Vagina (tissue), 2 donors: ENCODE results near the gene C7orf33. TPM values are rescaled to one million over a fixed set of nuclear protein-coding genes. Genes with fewer than 3 reads are reported as not detected.

ENCODE experiments used
- DNase-seq, 2 donors: peaks; one replicate each; pipeline ENCODE4 v3.0.0-alpha.2; 2017; ENCODE audit errors: extremely low spot score in 2 of 2
- H3K27ac ChIP-seq: fragments of 200-600 bp; sonication (generic); one replicate; pipeline ENCODE4 v1.5.1; 2019
- H3K27me3 ChIP-seq: fragments of 200-600 bp; sonication (generic); one replicate; pipeline ENCODE4 v1.5.1; 2019
- H3K36me3 ChIP-seq, 2 donors: fragments of 200-600 bp; sonication (generic); one replicate each; pipeline ENCODE4 v1.5.1; 2017 to 2019
- H3K4me1 ChIP-seq: fragments of 200-600 bp; sonication (generic); one replicate; pipeline ENCODE4 v1.5.1; 2019
- H3K4me3 ChIP-seq, 2 donors: fragments of 200-600 bp; sonication (generic); 1 replicate in 1 of 2; 2 replicates in 1 of 2; pipeline ENCODE4 v1.5.1; 2016 to 2019
- H3K9me3 ChIP-seq: fragments of 200-600 bp; sonication (generic); one replicate; pipeline ENCODE4 v1.5.1; 2019
- POLR2A ChIP-seq, 2 donors: fragments of 450-650 bp; IDR thresholded peaks; one replicate each; pipeline ENCODE4 v1.6.1; 2017; ENCODE audit warnings: antibody characterized with exemption in 2 of 2, mild to moderate bottlenecking in 2 of 2, moderate library complexity in 2 of 2
- POLR2AphosphoS5 ChIP-seq, 2 donors: sonication (generic); formaldehyde crosslinking; IDR thresholded peaks; one replicate each; pipeline ENCODE4 v1.9.0; 2017; ENCODE audit warnings: antibody characterized with exemption in 2 of 2, mild to moderate bottlenecking in 2 of 2, low read depth in 1 of 2; ENCODE audit not compliant: insufficient read depth in 1 of 2
- intact Hi-C: fragments of 100-400 bp; cut with DNase I; formaldehyde crosslinking; loops from one replicate; pipeline ENCODE4 v1.15.1; 2023
- total RNA-seq: library from RNA; depleted of rRNA; stranded (reverse); fragments of >200 nt; gene quantifications from one replicate; pipeline ENCODE4 v1.2.3, GENCODE V29; 2016
- TF ChIP-seq, protein P1 (sequence below), 3 experiments: fragments of 450-650 bp in 2 of 3; fragments of 200-600 bp in 1 of 3; sonication (generic) in 1 of 3; IDR thresholded peaks; one replicate each; pipeline ENCODE4 v1.5.1; 2017 to 2019; ENCODE audit warnings: antibody characterized with exemption in 3 of 3, mild to moderate bottlenecking in 2 of 3, moderate library complexity in 2 of 3

C7orf33 gene
- total RNA-seq, 1 donor from 2014 or later: not detected

DNA sequence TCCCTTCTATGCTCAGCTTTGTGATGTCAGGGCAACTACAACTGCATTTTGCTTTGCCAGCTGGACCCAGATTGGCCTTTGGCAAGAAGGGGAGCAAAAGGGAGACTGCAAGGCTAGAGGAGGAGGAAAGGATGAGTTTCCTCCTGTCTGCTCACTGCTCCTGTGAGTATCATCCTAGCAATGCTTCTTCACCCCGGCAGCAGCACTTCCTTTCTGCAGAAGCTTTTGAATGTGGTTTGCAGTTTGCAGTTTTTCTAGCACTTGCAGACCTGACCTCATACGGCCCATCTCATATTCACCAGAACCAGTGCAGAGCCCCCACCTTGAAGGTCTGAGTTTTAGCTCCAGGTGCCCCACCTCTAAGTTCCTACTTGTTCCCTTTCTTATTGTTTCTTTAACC is 14.8 kb downstream of the C7orf33 start:
- DNase-seq: no peak
- TF ChIP-seq POLR2AphosphoS5 (IDR thresholded peaks at IDR 0.05; ENCODE audit: insufficient read depth in 1 of 2, low read depth in 1 of 2) (no peak), POLR2A (IDR thresholded peaks at IDR 0.05) (no peak)
- TF ChIP-seq, protein P1, sequence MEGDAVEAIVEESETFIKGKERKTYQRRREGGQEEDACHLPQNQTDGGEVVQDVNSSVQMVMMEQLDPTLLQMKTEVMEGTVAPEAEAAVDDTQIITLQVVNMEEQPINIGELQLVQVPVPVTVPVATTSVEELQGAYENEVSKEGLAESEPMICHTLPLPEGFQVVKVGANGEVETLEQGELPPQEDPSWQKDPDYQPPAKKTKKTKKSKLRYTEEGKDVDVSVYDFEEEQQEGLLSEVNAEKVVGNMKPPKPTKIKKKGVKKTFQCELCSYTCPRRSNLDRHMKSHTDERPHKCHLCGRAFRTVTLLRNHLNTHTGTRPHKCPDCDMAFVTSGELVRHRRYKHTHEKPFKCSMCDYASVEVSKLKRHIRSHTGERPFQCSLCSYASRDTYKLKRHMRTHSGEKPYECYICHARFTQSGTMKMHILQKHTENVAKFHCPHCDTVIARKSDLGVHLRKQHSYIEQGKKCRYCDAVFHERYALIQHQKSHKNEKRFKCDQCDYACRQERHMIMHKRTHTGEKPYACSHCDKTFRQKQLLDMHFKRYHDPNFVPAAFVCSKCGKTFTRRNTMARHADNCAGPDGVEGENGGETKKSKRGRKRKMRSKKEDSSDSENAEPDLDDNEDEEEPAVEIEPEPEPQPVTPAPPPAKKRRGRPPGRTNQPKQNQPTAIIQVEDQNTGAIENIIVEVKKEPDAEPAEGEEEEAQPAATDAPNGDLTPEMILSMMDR (IDR thresholded peaks at IDR 0.05): no peak
- H3K27me3 ChIP-seq: no peaks in the 10 kb centered on the region
- H3K27ac ChIP-seq: no peak overlapping the region
- intact Hi-C loops: no loop called here
- H3K4me3 ChIP-seq: no peak overlapping the region
- H3K9me3 ChIP-seq: no peaks in the 10 kb centered on the region
- no peaks in the 10 kb centered on the region for H3K4me1 ChIP-seq
- no peaks in the 10 kb centered on the region for H3K36me3 ChIP-seq

DNA sequence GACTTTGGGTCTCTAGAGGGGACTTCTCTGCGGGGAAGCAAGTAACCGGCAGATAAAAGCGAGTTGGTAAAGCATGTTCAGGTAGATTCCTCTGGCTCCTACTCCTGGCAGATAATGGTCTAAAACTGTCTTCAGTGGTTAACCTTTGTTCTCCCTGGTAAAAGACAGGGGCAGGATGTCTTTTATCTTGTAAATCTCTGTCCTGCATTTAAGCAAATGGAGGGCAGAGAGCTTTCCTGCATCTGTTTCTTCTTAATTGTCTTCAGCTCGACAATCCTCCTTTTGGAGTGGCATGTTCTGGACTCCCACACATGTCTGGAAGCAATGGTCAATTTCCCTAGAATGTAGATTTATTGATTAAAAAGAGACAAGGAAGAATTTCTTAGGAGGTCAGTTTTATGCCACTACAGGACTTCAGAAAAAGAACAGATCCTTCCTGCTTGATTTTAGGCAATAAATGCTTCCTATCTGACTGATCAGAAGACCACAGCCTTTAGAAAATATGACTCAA is 16.6 kb downstream of the C7orf33 start:
- intact Hi-C loops: no loop called here
- Histone ChIP-seq H3K9me3 (no peaks in the 10 kb centered on the region), H3K4me1 (no peaks in the 10 kb centered on the region), H3K27me3 (no peaks in the 10 kb centered on the region), H3K27ac (no peak overlapping the region), H3K36me3 (no peaks in the 10 kb centered on the region), H3K4me3 (no peak overlapping the region)
- no peak for DNase-seq
- TF ChIP-seq POLR2A (IDR thresholded peaks at IDR 0.05) (no peak), POLR2AphosphoS5 (IDR thresholded peaks at IDR 0.05; ENCODE audit: insufficient read depth in 1 of 2, low read depth in 1 of 2) (no peak)
- TF ChIP-seq, protein P1 (IDR thresholded peaks at IDR 0.05): no peak

DNA sequence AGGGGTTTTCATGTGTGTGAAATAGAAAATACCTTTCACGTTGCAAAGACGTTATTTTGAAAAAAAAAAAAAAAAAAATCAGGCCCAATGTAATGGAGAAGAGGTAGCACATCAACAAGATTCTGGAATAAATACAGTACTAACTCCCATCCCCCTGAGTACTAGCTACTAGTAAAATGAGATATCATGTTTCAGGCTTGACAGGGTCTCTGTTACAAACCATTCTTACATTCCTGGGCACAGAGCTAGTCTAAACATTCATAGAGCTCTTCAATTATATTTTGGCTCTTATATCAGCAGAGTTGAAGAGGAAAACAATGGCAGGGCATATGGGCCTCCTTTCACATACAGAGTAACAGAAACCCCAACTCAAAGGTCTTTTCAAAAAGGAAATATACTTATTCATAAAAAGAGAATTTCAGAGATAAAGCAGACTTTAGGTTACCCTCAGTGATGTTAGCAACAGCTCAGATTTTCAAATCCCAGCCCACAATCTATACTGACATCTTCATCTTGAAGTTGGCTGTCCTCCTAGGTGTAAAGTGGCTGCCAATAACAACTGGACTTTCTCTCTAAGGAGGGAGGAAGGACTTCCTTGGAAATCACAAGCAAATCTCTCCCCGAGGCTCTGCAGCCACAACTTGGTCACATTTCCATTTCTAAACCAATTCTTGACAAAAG is 18.6 kb downstream of the C7orf33 start:
- Histone ChIP-seq H3K4me3 (no peak overlapping the region), H3K27ac (no peak overlapping the region), H3K4me1 (no peaks in the 10 kb centered on the region), H3K36me3 (no peaks in the 10 kb centered on the region), H3K9me3 (no peaks in the 10 kb centered on the region), H3K27me3 (no peaks in the 10 kb centered on the region)
- DNase-seq: no peak
- TF ChIP-seq, protein P1 (IDR thresholded peaks at IDR 0.05): no peak
- TF ChIP-seq POLR2A (IDR thresholded peaks at IDR 0.05): no peak
- no peak for TF ChIP-seq POLR2AphosphoS5 (IDR thresholded peaks at IDR 0.05; ENCODE audit: insufficient read depth in 1 of 2, low read depth in 1 of 2)
- intact Hi-C loops: no loop called here

DNA sequence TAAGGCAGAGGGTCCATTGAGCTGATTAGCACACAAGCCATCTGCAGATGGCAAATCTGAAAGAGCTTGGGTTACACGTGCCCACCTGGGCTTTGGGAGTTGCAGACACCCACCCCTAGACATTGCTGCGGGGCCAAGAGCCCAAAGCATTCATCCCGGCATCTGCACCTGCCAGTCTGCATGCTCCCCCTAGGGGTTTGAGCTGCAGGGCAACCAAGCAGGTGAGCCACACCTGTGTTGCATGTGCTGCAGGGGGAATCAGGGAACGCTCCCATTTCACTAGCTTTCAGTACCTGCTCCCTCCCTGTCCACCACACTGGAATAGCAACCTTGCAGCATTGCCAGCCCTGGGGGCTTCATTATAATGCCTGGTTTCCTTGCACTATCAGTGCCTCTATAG is 21.1 kb downstream of the C7orf33 start:
- no peaks in the 10 kb centered on the region for H3K4me1 ChIP-seq
- no peaks in the 10 kb centered on the region for H3K9me3 ChIP-seq
- TF ChIP-seq, protein P1 (IDR thresholded peaks at IDR 0.05): no peak
- no peak for TF ChIP-seq POLR2A (IDR thresholded peaks at IDR 0.05)
- TF ChIP-seq POLR2AphosphoS5 (IDR thresholded peaks at IDR 0.05; ENCODE audit: insufficient read depth in 1 of 2, low read depth in 1 of 2): no peak
- no peak overlapping the region for H3K4me3 ChIP-seq
- intact Hi-C loops: loop anchor here (2.0 kb wide), 1 partner anchor 47 kb away; no protein-coding TSS in a partner anchor
- H3K36me3 ChIP-seq: no peaks in the 10 kb centered on the region
- H3K27me3 ChIP-seq: no peaks in the 10 kb centered on the region
- no peak overlapping the region for H3K27ac ChIP-seq
- no peak for DNase-seq

DNA sequence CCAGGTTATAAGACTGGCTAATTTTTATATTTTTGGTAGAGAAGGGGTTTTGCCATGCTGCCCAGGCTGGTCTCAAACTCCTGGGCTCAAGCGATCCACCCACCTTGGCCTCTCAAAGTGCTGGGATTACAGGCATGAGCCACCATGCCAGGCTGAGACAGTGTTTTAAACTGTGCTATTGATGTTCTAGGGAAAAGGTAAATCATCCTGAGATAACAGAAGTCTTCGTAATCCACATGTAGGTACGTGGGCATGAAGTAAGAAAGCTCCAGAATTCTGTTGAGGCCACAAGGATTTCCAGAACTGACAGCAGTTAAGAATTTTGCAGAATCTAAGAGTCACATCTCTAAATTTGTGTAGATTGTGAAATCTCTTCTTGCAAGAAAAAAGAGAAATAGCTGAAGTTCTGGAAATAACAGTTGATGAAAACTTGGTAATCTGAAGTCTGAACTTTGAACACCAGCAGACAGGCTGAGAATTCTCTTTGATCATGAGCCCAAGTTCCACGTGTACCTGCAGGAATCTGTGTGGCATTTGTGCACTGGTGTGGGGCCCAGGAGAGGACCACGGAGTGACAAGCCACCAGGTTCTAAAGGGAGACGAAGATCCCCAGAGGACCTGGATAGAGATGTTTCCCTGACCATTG is 24.6 kb downstream of the C7orf33 start:
- TF ChIP-seq POLR2AphosphoS5 (IDR thresholded peaks at IDR 0.05; ENCODE audit: insufficient read depth in 1 of 2, low read depth in 1 of 2) (no peak), POLR2A (IDR thresholded peaks at IDR 0.05) (no peak)
- TF ChIP-seq, protein P1 (IDR thresholded peaks at IDR 0.05): no peak
- intact Hi-C loops: no loop called here
- no peaks in the 10 kb centered on the region for H3K9me3 ChIP-seq
- no peaks in the 10 kb centered on the region for H3K27me3 ChIP-seq
- no peaks in the 10 kb centered on the region for H3K36me3 ChIP-seq
- no peak overlapping the region for H3K27ac ChIP-seq
- no peak overlapping the region for H3K4me3 ChIP-seq
- H3K4me1 ChIP-seq: no peaks in the 10 kb centered on the region
- DNase-seq: no peak
